Measurements from ENCODE around the gene CCDC180.
"Not testable (repeated sequence)": the region's sequence is repeated elsewhere in the genome, so short reads cannot be mapped to it uniquely, and the experiment has no call there.

The CCDC180 gene
- long read RNA-seq, donor 1, partial matches to known transcripts, result 0 of 3 reads
- long read RNA-seq, donor 1, other reads (novel, unspliced or antisense), result 0 of 3 reads
- long read RNA-seq, donor 2, result 0 reads
- long read RNA-seq, donor 3, result 0 reads
- long read RNA-seq, donor 4, partial matches to known transcripts, result 0 of 1 reads
- long read RNA-seq, donor 4, other reads (novel, unspliced or antisense), result 0 of 1 reads
- long read RNA-seq, donor 5, partial matches to known transcripts, result 0 of 2 reads
- long read RNA-seq, donor 5, other reads (novel, unspliced or antisense), result 0 of 2 reads
- long read RNA-seq, donor 6, partial matches to known transcripts, result 0 of 2 reads
- long read RNA-seq, donor 6, other reads (novel, unspliced or antisense), result 0 of 2 reads
- long read RNA-seq, donor 7, partial matches to known transcripts, result 0 of 4 reads
- long read RNA-seq, donor 7, other reads (novel, unspliced or antisense), result 0 of 4 reads
- long read RNA-seq, donor 8, result 0 reads

GRCh38 chr9:97307500-97308163 is at the start of gene CCDC180:
TSS of gene CCDC180 (plus strand) at chr9:97307659. CDS start at chr9:97308064, 405 bp downstream.
- DNase-seq, result no peak

DNA sequence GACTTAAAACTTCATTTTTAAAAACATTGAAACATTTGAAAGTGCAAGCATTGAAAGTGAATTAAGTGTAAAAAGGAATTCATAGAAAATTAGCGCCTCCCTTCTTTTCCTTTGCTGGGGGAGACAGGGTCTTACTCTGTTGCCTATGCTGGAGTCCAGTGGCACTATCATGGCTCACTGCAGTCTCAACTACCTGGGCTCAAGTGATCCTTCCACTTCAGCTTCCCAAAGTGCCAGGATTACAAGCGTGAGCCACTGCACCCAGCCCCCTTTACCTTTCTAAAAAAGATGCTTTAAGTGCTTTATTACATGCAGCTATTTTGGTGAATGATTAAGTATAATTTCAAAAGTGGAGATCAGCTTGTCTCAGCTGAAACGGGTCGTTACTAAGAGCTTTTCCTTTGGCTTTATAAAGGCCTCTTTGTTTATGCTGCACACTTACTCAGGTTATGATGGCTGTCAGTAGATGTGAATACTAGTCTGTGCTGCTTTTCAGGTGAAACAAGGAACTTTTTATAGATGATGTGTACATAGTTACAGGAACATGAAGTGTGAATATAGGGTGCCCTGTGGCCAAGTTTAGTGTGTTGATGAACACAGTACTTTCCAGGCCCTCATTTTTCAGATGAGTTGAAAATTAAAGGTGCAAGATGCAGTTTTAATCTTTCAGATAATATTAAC is 47.5 kb upstream of the CCDC180 start:
- not testable (repeated sequence) for DNase-seq

DNA sequence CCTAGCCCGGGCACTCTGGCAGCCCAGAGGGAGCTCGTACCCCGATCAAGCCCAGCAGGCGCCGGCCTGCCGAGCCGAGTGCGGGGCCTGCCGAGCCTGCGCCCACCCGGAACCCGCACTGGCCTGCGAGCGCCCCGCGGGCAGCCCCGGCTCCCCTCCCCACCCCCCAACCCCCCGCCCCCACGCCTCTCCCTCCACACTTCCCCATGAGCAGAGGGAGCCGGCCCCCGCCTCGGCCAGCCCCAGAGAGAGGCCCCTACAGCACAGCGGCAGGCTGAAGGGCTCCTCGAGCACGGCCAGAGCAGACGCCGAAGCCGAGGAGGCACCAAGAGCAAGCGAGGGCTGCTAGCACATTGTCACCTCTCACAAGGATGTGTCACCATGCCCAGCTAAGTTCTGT is 36.2 kb upstream of the CCDC180 start:
- no peak for DNase-seq

DNA sequence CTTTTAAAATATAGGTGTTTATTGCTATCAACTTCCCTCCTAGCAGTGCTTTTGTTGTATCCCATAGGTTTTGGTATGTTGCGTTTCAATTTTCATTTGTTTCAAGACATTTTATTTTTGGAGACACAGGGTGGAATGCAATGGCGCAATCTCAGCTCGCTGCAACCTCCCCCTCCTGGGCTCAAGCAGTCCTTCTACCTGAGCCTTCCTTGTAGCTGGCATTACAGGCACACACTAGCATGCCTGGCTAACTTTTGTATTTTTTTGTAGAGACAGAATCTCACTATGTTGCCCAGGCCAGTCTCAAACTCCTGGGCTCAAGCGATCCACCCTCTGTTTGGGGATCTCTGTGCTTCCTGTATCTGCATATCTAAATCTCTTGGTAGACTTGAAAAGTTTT is 35.4 kb upstream of the CCDC180 start:
- no peak for DNase-seq

DNA sequence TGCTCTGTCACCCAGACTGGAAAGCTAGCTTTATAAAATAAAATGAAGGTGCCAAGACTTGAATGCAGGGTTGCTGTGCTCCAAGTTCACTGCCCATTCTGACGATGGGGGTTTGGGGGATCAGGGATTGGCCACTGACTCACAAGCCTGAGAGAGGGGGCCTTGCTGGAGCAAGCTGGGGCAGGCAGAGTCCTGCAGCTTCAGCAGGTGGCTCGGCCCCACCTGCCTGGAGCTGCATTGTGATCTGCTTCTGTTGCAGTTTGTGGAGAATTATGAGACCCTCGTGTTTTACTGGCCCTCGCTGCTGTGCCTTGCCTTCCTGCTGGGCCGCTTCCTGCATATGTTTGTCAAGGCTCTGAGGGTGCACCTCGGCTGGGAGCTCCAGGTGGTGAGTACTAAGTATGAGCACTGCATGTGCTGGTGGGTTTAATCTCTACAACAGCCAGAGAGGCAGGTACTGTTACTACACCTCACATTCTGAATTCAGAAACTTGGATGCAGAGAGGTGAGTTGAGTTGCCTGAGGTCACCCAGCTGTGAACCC is 31.1 kb upstream of the CCDC180 start:
- DNase-seq, result no peak

DNA sequence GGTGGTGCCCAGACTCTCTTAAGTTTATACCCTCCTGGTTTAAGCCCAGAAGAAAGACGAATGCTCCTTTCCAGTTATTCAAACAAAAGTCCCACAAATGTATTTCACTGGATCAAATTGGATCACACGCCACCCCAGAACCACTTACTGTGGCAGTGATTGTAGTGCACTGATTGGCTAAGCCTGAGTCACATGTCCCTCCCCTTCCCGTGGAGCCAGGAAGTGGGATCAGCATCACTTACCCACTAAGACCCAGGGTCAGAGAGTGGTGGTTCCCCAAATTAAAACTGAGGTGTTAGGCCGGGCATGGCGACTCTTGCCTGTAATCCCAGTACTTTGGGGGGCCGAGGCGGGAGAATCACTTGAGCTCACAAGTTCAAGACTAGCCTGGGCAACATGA is 29.5 kb upstream of the CCDC180 start:
- DNase-seq, result no peak

GRCh38 chr9:97280755-97281330 is 26.6 kb upstream of the CCDC180 start:
- no peak for DNase-seq

DNA sequence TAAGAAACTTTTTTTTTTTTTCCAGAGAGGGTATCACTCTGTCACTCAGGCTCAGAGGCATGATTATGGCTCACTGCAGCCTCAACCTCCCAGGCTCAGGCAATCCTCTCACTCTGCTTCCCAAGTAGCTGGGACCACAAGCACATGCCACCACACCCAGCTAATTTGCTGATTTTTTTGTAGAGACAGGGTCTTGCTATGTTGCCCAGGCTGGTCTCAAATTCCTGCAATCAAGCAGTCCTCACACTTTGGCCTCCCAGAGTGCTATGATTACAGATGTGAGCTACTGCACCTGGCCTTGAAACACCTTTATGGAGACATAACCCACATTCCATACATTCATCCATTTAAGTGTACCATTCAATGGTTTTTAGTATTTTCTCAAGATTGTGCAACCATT is 23.7 kb upstream of the CCDC180 start:
- DNase-seq, result no peak

DNA sequence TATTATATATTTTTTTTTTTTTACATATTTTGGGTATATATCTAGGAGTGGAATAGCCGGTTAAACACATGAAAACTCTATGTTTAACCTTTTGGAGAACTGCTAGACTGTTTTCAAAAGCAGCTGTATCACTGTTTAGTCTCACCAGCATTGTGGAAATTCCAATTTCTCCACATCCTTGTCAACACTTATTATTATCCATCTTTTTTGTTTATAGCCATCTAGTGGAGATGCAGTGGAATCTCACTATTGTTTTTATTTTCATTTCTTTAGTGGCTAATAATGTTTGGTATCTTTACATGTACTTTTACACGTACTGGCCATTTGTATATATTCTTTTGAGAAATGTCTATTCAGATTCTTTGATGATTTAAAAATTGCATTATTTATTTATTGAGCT is 22.7 kb upstream of the CCDC180 start:
- no peak for DNase-seq

- no peak for DNase-seq
These were observed 15.3 kb upstream of the CCDC180 start for GRCh38 chr9:97292200-97292599.

- DNase-seq, result peak; percentile 18
These were observed 14.2 kb upstream of the CCDC180 start for GRCh38 chr9:97293207-97293721.

DNA sequence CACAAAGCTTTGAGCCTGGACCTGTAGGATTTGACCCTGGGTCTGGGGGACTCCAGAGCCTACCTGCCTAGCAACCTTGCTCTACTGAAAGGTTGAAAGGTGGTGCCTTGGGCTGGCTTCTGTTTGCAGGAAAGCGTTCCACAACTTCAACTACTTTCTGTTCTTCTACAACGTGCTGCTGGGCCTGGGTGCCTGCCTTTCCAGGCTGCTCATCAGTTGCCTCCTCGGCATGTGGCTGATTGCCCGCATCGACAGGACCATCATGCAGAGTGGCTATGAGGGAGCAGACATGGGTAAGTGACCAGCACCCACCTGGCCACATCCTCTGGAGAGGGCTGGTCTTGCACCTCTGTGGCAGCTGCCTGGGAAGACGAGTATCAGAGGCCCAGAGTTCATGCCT is 13.6 kb upstream of the CCDC180 start:
- no peak for DNase-seq

DNA sequence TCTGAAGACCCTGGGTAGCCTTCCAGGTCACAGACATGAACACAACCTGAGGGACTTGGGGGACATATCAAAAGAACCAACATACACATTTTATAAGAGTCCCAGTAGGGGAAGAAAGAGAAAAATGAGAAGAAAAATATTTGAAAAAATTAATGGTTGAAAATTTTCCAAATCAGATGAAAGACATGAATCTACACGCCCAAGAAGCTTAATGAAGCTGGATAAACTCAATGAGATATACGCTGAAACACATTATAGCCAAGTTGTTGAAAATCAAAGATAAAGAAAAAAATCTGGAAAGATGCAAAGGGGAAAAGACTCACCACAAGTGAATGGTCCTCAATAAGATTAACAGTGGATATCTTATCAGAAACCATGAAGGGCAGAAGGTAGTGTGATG is 9.6 kb upstream of the CCDC180 start:
- DNase-seq, result no peak

- DNase-seq, result no peak
These were observed 7.5 kb upstream of the CCDC180 start for GRCh38 chr9:97299809-97300414.

DNA sequence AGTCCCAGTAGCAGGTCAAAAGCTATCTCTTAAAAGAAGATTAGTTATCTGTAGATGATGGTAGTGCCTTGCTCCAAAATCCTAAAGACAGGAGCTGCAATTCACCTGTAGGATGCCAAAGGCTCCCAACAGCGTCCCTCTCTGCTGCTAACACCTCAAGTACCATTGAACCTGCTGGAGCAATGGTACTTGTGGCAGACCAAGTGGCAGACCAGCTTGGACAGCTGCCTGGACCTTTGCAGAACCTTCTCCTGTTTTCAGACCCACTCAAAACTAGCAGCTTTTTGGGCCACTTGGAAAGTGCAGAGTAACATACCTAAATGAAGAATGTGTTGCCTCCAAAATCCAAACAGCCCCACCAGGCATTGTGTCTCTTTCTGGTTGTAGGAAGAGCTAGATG is 6.9 kb upstream of the CCDC180 start:
- no peak for DNase-seq

GRCh38 chr9:97301974-97302373 is 5.5 kb upstream of the CCDC180 start:
- DNase-seq, result no peak

GRCh38 chr9:97304586-97304985 is 2.9 kb upstream of the CCDC180 start:
- DNase-seq, result no peak

DNA sequence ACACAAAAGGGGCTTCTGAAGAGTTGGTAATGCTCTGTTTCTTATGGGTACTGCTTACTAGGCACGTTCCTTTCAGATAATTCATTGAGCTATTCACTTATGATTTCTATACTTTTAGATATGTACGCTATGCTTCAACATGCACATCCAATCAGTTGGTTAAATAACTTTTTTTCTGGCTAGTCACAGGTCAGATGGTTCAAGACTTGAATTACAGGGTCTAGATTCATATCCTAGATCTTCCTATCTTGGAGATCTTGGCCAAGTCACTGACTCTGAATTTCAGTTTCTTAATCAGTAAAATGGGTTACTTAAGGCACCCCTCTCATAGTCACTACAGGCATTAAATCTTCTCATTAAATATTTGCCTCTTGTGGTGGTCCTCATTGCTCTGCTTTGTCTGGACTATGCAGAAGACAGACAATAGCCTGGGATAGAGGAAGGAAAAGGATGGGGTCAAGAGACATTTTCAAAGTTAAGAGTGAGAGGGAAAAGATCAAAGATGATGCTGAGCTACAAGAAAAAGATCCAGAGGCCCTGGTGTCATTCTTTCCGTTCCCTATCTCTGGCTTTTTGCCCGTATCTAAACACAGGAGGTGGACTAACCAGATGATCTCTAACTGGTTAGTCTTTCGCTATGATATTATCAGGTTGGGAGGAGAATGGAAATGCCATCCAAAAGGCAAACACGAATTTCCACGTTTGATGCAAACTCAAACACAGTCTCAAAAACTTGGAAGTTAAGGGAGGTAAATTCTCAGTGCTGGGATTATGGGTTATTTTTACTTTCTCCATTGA is 1.8 kb upstream of the CCDC180 start:
- DNase-seq, result no peak

DNA sequence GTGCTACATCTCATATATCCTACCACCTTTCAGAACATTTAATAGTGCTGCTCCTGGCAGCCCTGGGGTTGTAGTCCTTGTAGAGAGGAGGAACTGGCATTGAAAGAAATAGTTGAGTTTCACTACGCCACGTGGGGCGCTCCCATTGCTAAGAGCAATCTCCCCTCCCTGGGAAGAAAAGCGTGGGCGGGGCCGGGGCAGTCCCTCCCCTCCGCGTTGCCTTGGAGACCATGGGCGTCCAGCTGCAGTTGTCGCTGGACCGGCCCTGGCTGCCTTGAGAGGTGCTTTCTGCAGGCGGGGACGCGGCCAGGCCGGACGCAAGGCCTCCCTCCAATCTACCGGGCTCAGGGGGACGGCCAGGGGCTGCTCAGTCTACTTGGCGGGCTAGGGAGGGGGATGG is 368 bp upstream of the CCDC180 start:
- peak; percentile 66 for DNase-seq

GRCh38 chr9:97309260-97309659 is 1.8 kb downstream of the CCDC180 start:
- no peak for DNase-seq

- DNase-seq, result no peak
These were observed 2.6 kb downstream of the CCDC180 start for GRCh38 chr9:97310023-97310422.
